CD4-positive, alpha-beta T cell treated with Interleukin-2 at 100 ng/mL for 4 hours (primary cell): ENCODE data around the gene ASPN.
"Not testable (repeated sequence)": the region's sequence is repeated elsewhere in the genome, so short reads cannot be mapped to it uniquely, and the experiment has no call there.

ENCODE experiments used
- DNase-seq: peaks from one replicate; pipeline ENCODE4 v3.0.0-alpha.2; 2020; ENCODE audit warnings: low spot score

ASPN gene

DNA sequence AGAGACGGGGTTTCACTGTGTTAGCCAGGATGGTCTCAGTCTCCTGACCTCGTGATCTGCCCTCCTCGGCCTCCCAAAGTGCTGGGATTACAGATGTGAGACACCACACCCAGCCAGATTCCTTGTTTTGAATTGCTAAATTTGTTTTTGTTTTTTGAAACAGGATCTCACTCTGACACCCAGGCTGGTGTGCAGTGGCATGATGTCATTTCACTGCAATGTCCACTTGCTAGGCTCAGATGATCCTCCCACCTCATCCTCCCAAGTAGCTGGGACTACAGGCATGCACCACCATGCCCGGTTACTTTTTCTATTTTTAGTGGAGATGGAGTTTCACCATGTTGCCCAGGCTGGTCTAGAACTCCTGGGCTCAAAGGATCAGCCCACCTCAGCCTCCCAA, 71.1 kb downstream of the ASPN start:
- DNase-seq: not testable (repeated sequence)

GRCh38 chr9:92408747-92409478, 73.4 kb downstream of the ASPN start:
- DNase-seq: no peak

DNA sequence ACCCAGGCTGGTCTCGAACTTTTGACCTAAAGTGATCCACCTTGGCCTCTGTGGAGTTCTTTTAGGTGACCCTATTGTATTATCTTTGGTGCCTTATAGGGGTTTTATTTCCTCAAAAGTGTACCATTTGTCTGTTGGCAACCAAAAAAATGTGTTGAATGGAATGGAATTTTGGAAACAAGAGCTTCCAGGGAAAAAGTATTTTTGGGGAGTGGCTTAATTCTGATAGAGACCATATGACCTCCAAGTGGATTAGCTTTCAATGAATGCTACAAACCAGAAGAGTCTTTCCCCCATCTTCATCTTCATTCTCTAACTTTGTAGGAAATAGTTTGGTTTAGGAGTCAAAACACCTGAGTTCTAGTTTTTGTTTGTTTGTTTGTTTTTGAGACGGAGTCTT, 74.5 kb downstream of the ASPN start:
- no peak for DNase-seq

- peak; percentile 50 for DNase-seq
Measured at GRCh38 chr9:92406477-92406876, 75.8 kb downstream of the ASPN start.
